HEK293 (cell line): Measurements from ENCODE around the gene TMEM51.

ENCODE experiments used
- IKZF3 ChIP-seq: fragments of 450-650 bp; IDR thresholded peaks from 2 replicates; pipeline ENCODE4 v1.5.0; 2018; ENCODE audit warnings: missing biosample characterization, mild to moderate bottlenecking, missing genetic modification characterization, moderate library complexity
- ZBTB8A ChIP-seq: fragments of 450-650 bp; formaldehyde crosslinking; IDR thresholded peaks from 2 replicates; pipeline ENCODE4 v1.5.1; 2016; ENCODE audit warnings: missing biosample characterization, missing genetic modification characterization
- ZNF112 ChIP-seq: fragments of 450-650 bp; formaldehyde crosslinking; IDR thresholded peaks from 2 replicates; pipeline ENCODE4 v1.5.0; 2017; ENCODE audit warnings: missing biosample characterization, missing genetic modification characterization
- ZNF223 ChIP-seq: fragments of 450-650 bp; formaldehyde crosslinking; IDR thresholded peaks from 2 replicates; pipeline ENCODE4 v1.5.1; 2016; ENCODE audit warnings: missing biosample characterization, missing genetic modification characterization
- ZNF280D ChIP-seq: fragments of 450-650 bp; formaldehyde crosslinking; IDR thresholded peaks from 2 replicates; pipeline ENCODE4 v1.5.1; 2016; ENCODE audit warnings: missing biosample characterization, missing genetic modification characterization
- ZNF302 ChIP-seq: fragments of 450-650 bp; formaldehyde crosslinking; IDR thresholded peaks from 2 replicates; pipeline ENCODE4 v1.5.1; 2016; ENCODE audit warnings: missing biosample characterization, missing genetic modification characterization, low read depth
- ZNF837 ChIP-seq: fragments of 450-650 bp; formaldehyde crosslinking; IDR thresholded peaks from 2 replicates; pipeline ENCODE4 v1.5.1; 2016; ENCODE audit warnings: missing biosample characterization, missing genetic modification characterization
- TF ChIP-seq, protein P1 (sequence below): fragments of 450-650 bp; formaldehyde crosslinking; IDR thresholded peaks from 2 replicates; pipeline ENCODE4 v1.5.1; 2016; ENCODE audit warnings: missing biosample characterization, missing genetic modification characterization
- TF ChIP-seq, protein P2 (sequence below): fragments of 450-650 bp; formaldehyde crosslinking; IDR thresholded peaks from 2 replicates; pipeline ENCODE4 v1.5.1; 2016; ENCODE audit warnings: missing biosample characterization, missing genetic modification characterization

DNA sequence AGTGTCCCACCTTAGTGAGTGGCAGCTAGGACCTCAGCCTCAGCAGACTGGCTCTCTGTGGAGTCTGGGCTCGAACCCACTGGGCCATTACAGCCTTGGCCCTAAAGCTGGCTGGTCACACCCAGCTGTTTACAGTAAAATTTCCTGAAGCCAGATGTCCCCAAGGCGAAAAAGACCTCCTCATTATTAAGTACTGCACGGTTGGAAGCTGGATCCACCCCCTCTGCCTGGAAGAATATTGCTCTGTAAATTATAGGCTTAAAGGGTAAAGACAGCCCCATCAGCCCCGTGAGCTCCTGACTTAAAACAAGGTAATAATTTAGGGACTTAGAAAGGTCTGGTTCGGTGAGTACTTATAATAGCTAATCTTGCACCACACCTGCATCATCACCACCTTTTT is 30.3 kb upstream of the TMEM51 start:
- no peak for TF ChIP-seq IKZF3 (tag by site-specific recombination)
- TF ChIP-seq, protein P1, sequence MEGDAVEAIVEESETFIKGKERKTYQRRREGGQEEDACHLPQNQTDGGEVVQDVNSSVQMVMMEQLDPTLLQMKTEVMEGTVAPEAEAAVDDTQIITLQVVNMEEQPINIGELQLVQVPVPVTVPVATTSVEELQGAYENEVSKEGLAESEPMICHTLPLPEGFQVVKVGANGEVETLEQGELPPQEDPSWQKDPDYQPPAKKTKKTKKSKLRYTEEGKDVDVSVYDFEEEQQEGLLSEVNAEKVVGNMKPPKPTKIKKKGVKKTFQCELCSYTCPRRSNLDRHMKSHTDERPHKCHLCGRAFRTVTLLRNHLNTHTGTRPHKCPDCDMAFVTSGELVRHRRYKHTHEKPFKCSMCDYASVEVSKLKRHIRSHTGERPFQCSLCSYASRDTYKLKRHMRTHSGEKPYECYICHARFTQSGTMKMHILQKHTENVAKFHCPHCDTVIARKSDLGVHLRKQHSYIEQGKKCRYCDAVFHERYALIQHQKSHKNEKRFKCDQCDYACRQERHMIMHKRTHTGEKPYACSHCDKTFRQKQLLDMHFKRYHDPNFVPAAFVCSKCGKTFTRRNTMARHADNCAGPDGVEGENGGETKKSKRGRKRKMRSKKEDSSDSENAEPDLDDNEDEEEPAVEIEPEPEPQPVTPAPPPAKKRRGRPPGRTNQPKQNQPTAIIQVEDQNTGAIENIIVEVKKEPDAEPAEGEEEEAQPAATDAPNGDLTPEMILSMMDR = no peak
- no peak for TF ChIP-seq ZNF837 (tag by site-specific recombination)
- no peak for TF ChIP-seq ZNF302
- TF ChIP-seq, protein P2, sequence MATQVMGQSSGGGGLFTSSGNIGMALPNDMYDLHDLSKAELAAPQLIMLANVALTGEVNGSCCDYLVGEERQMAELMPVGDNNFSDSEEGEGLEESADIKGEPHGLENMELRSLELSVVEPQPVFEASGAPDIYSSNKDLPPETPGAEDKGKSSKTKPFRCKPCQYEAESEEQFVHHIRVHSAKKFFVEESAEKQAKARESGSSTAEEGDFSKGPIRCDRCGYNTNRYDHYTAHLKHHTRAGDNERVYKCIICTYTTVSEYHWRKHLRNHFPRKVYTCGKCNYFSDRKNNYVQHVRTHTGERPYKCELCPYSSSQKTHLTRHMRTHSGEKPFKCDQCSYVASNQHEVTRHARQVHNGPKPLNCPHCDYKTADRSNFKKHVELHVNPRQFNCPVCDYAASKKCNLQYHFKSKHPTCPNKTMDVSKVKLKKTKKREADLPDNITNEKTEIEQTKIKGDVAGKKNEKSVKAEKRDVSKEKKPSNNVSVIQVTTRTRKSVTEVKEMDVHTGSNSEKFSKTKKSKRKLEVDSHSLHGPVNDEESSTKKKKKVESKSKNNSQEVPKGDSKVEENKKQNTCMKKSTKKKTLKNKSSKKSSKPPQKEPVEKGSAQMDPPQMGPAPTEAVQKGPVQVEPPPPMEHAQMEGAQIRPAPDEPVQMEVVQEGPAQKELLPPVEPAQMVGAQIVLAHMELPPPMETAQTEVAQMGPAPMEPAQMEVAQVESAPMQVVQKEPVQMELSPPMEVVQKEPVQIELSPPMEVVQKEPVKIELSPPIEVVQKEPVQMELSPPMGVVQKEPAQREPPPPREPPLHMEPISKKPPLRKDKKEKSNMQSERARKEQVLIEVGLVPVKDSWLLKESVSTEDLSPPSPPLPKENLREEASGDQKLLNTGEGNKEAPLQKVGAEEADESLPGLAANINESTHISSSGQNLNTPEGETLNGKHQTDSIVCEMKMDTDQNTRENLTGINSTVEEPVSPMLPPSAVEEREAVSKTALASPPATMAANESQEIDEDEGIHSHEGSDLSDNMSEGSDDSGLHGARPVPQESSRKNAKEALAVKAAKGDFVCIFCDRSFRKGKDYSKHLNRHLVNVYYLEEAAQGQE (tag by site-specific recombination) = no peak
- no peak for TF ChIP-seq ZBTB8A (tag by site-specific recombination)
- no peak for TF ChIP-seq ZNF280D
- no peak for TF ChIP-seq ZNF223 (tag by site-specific recombination)
- no peak for TF ChIP-seq ZNF112 (tag by site-specific recombination)
